Non-pigmented ciliary epithelial cell (primary cell): Measurements from ENCODE around the gene SPTBN5.

Experiments used
- DNase-seq: peaks from one replicate; pipeline ENCODE4 v3.0.0-alpha.2; 2010; ENCODE audit warnings: low read depth

The SPTBN5 gene

DNA sequence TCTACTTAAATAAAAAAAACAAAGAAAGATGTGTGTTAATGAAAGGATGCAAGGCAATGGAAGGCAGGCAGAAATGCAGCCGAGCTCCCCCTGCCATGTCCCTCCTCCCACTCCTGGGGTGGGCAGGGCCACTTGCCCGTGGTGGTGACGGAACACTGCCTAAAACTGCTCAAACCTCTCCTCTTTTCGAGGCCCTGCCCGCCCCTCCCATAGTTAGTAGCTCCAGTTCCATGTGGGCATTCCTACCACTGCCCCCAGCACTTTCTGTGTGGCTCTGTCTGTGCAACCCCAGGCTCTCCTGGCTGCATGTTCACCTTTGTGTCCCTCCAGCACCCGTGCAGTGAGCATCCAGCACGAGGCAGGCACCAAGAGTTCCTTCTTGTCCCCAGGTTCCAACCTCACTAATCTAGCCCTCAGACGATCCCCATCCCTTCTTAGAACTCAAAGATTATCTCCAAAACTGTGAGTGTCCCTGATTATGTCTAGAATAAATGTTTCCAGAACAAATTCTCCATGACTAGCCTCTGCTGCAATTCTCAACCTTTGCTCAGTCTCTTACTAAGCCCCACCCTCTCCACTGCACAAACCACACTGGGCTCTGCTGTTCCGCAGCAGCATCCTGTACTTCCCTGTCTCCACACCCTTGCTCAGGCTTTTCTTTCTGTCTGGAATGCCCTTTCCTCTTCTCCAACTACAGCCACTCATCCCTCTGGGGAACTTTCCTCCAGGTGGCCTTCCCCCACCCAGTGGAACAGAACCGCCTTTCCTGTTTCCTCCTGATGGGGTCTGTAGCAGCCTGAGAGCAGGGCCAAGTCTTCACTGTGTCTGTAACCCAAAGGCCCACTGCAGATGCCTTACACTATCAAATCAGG, 32.6 kb upstream of the SPTBN5 start:
- no peak for DNase-seq

DNA sequence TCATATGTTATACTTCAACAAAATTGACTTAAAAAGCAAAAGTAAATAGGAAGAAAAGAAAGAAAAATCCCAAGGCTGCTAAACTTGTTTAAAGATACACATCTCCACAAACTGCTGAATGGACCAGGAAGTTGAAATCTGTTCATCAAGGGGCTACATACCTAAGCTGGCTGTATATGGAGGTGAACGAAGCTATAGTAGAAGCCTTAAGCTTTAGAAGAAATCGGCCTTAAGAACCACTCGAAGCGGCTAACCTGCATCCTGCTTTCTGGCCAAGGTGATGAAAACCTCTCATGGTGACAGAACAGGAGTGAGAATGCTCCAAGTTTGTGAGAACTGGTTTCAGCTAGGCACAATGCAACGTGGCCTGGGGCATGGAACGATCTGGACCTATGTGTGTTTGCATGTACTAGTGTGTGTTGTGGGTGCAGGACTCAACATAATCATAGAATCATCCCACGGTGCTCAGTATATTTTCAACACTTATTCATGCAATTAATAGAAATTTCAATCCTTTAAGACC, 31.3 kb upstream of the SPTBN5 start:
- DNase-seq = no peak

- no peak for DNase-seq
These were observed 29.6 kb upstream of the SPTBN5 start for GRCh38 chr15:41923401-41923997.

- DNase-seq = no peak
These were observed 28.5 kb upstream of the SPTBN5 start for GRCh38 chr15:41922353-41922752.

DNA sequence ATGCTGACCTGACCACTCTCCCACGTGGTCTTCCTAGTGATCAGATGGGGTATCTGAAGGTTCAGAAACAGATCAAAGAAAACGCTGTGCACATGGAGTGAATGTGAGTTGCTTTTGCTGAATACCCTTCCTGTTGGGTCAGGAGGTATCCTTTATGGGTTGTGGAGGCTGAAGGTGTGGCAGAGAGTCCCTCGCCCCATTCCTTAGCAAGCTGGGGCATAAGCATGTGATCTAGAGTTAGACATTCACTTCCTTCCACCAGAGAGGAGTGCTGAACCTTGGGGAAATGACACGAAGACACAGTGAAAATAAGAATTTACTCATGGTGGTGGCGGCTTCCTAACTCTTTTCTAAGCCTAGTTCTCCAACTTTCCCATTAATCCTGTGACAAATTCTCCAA, 27.8 kb upstream of the SPTBN5 start:
- DNase-seq = no peak

GRCh38 chr15:41921167-41921566, 27.3 kb upstream of the SPTBN5 start:
- no peak for DNase-seq

- no peak for DNase-seq
These were observed 26.2 kb upstream of the SPTBN5 start for GRCh38 chr15:41919954-41920538.

- no peak for DNase-seq
These were observed 25.5 kb upstream of the SPTBN5 start for GRCh38 chr15:41919201-41919820.

GRCh38 chr15:41918506-41919126, 24.8 kb upstream of the SPTBN5 start:
- no peak for DNase-seq

- DNase-seq = no peak
These were observed 24.0 kb upstream of the SPTBN5 start for GRCh38 chr15:41917767-41918430.

- no peak for DNase-seq
These were observed 21.6 kb upstream of the SPTBN5 start for GRCh38 chr15:41915255-41915994.

GRCh38 chr15:41914411-41914810, 20.6 kb upstream of the SPTBN5 start:
- DNase-seq = no peak

DNA sequence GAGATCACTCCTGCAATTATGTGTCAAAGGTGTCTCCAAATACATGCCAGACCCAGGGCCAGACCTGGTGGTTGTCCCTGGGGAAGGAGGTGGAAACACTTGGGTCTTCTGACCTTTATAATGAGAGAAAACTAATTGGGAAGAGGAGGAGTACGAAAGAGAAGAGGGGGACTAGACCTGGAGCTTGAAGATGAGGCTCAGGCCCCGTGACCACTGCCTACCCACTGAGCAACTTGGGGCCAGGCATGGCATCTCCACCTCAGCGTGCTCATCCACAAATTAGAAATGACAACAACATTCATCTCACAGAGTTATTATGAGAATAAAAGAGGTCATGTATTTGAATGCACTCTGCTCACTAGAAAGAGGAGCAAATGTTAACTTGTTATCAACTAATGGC, 19.4 kb upstream of the SPTBN5 start:
- no peak for DNase-seq

GRCh38 chr15:41911691-41912345, 18.0 kb upstream of the SPTBN5 start:
- DNase-seq = no peak

DNA sequence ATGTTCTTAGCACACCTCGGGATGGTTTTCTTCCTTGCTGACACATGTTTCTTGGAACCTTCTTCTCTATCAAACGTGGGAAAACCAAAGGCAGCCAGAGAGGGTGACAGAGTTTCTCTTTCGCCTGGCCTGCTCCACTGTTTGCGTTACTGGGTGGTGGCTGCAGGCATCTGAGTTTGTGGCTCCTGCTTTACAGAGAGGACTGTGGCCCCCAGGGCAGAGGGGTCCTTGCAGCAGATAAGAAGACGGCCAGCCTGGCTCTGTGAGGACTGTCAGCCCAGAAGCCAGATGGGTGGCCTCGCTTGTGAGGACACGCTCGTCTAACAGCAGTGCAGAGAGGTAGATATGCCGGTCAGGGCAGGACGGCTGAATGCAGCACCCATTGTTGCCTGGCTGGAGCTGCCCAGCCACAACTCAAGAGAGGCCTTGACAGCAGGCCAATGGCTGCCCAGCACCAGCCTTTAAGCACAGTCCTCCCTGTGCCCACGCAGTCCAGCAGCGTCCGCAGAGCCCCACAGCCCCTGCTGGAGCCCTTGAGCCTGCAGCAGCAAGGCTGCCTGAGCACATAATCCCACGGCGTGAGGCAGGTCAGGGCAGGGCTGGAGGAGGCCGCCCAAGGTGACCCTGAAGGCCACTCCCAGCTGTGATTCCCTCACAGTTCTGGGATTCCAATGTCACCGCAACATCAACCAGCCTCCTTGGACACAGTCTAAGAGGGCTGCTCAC, 15.0 kb upstream of the SPTBN5 start:
- no peak for DNase-seq

DNA sequence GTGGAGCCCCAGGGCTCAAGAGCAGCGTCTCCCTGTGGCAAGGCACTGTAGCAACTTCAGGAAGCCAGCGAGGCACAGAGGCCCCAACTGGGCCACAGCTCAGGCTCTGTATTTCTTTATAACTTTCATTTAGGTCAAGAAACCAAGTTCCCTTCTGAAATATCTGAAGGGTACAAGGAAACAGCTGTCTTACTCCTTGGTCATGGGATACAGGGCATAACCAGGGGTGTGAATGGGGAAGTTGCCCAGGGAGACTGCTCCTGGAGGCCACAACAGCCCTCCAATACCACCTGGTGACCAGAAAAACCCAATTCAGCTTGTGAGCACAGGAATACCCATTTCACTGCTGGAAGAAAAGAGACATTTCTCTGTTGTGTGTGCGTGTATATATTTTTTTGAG, 13.3 kb upstream of the SPTBN5 start:
- DNase-seq = no peak

- DNase-seq = no peak
These were observed 12.8 kb upstream of the SPTBN5 start for GRCh38 chr15:41906608-41907007.

DNA sequence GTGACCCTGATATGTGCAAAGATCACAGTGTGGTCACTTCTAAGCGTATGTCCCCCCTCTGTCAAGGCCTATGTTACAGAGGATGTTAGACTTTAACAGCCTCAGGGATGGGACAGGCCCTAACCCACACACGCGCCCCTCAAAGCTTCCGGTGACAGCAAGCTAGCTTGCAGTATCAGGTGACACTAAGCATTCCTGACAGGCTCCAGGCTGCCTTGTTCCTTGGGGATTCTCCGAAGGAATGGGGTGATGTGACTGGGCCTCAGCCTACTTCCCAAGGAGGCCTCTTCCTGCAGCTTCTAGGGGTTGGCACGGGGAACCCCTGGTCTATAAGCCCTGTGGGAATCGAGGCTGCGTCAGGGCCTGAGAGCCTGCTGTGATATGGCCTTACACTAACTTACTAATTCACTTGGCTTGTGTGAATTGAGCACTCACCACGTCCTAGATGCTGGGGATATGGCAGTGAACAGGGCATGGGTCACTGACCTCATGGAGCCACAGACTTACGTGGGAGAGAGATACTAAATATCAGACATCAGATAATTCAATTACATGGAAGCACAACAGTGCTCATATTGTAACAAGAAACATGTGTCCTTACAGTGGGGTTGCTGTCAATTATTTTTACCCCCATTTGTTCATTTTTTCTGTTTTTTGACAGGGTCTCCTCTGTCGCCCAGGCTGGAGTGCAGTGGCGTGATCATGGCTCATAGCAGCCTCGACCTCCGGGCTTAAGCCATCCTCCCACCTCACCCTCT, 11.4 kb upstream of the SPTBN5 start:
- no peak for DNase-seq

DNA sequence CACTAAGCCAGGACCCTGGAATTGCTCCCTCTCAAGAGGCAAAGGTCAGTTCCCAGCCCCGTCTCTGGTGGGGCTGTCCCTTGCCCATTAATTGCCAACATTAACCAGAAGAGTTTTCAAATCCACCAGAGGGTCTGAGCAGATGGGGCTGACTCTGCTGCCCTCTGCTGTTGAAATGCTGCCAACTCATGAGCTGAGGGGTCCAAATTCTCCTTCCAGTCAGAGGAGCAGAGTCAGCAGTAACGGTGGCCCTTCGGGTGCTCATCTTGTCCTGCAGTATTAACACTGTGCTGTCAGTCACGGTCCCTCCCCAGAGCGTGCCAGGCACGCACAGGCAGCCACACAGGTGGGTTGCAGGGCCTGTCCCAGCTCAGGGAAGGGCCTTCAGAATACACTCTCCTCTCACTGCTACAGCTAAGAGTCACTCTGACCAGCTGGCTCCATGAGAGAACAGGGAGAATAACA, 10.7 kb upstream of the SPTBN5 start:
- DNase-seq = no peak
